HepG2 (cell line): ENCODE data around the gene KRT76. TPM values are rescaled to one million over a fixed set of nuclear protein-coding genes. Genes with fewer than 3 reads are reported as not detected.

Experiments used
- ATAC-seq: fragments of 200-7000 bp; cut with Tn5 transposase; 3 replicates; pipeline ENCODE4 v1.9.1; 2020; ENCODE audit warnings: mild to moderate bottlenecking, moderate library complexity
- BruUV-seq: library from RNA; stranded (reverse); fragments of 400-500 nt; replicated peaks from 2 replicates; lab custom pipeline; 2021; lab: Mats Ljungman, UMichigan
- CTCF ChIA-PET: fragments of 300-600 bp; formaldehyde crosslinking; extraction: SDS; loops from one replicate; lab custom pipeline; 2021; ENCODE audit warnings: low total read pairs, inconsistent platforms, low intra/inter-chr PET ratio; lab: Yijun Ruan, JAX
- POLR2A ChIA-PET: fragments of 350-600 bp; sonication (Branson Sonifier 250); formaldehyde crosslinking; loops from one replicate; lab custom pipeline; 2020; ENCODE audit warnings: antibody characterized with exemption, inconsistent platforms; lab: Yijun Ruan, JAX
- DNase-seq: peaks from one replicate; pipeline ENCODE4 v3.0.0-alpha.2; 2015; ENCODE audit warnings: low spot score
- FAIRE-seq: peaks from 3 replicates; lab custom pipeline; 2011; peaks lifted over from hg19 to GRCh38; lab: Jason Lieb, UNC
- H2AFZ ChIP-seq: one replicate; pipeline ENCODE4 v1.6.1; 2011; ENCODE audit warnings: low read length, inconsistent platforms
- H3K27ac ChIP-seq: fragments of 300-600 bp; 3 replicates; pipeline ENCODE4 v1.8.0; 2011; ENCODE audit warnings: mixed run types, mild to moderate bottlenecking, mixed read lengths, low read length, inconsistent platforms; ENCODE audit not compliant: insufficient read depth; ENCODE audit errors: extremely low read length
- H3K27me3 ChIP-seq, 2 experiments: fragments of 200-600 bp in 1 of 2; 2 replicates in 1 of 2; 3 replicates in 1 of 2; pipeline versions ENCODE4 v1.6.0 to v1.8.0; 2011; ENCODE audit warnings: low read length in 2 of 2, mild to moderate bottlenecking in 2 of 2, moderate library complexity in 2 of 2, inconsistent platforms in 1 of 2; ENCODE audit not compliant: insufficient read depth in 2 of 2, control insufficient read depth in 1 of 2
- H3K36me3 ChIP-seq, 2 experiments: fragments of 200-600 bp in 1 of 2; replicated peaks in 1 of 2; 2 replicates in 1 of 2; 3 replicates in 1 of 2; pipeline versions ENCODE4 v1.5.1 to v1.8.0; 2011; ENCODE audit warnings: low read length in 2 of 2, inconsistent platforms in 1 of 2; ENCODE audit not compliant: insufficient read depth in 2 of 2, control insufficient read depth in 1 of 2
- H3K4me1 ChIP-seq: 2 replicates; pipeline ENCODE4 v1.5.1; 2012; ENCODE audit warnings: low read length, inconsistent platforms; ENCODE audit not compliant: insufficient read depth
- H3K4me2 ChIP-seq: 2 replicates; pipeline ENCODE4 v1.6.0; 2011; ENCODE audit warnings: low read depth, low read length, inconsistent platforms
- H3K4me3 ChIP-seq, 3 experiments: fragments of 200-600 bp in 1 of 3; sonication (generic), shearing (Covaris generic) in 1 of 3; replicated peaks in 1 of 3; 2 replicates each; pipeline ENCODE4 v1.5.1; 2011 to 2016; ENCODE audit warnings: low read length in 3 of 3, inconsistent platforms in 2 of 3, low read depth in 2 of 3, mild to moderate bottlenecking in 2 of 3, control low read depth in 1 of 3, mixed read lengths in 1 of 3; ENCODE audit not compliant: insufficient read depth in 1 of 3
- H3K79me2 ChIP-seq: one replicate; pipeline ENCODE4 v1.6.1; 2011; ENCODE audit warnings: low read length, inconsistent platforms; ENCODE audit not compliant: insufficient read depth
- H3K9ac ChIP-seq: 2 replicates; pipeline ENCODE4 v1.6.0; 2011; ENCODE audit warnings: mild to moderate bottlenecking, low read depth, low read length, inconsistent platforms; ENCODE audit not compliant: insufficient read depth
- H3K9me3 ChIP-seq: 2 replicates; pipeline ENCODE4 v1.5.1; 2012; ENCODE audit warnings: mild to moderate bottlenecking, low read length
- H4K20me1 ChIP-seq: 2 replicates; pipeline ENCODE4 v1.6.0; 2011; ENCODE audit warnings: inconsistent platforms, mild to moderate bottlenecking, low read length, moderate library complexity; ENCODE audit not compliant: insufficient read depth
- CBFB ChIP-seq: sonication (generic); formaldehyde crosslinking; IDR thresholded peaks from 2 replicates; pipeline ENCODE4 v1.4.0; 2020; ENCODE audit warnings: missing genetic modification reagents
- CEBPB ChIP-seq: IDR thresholded peaks from 2 replicates; pipeline ENCODE4 v1.6.1; 2011; ENCODE audit warnings: low read depth, low read length, improper control_type of control experiment, borderline replicate concordance
- DPF2 ChIP-seq: sonication (generic); formaldehyde crosslinking; IDR thresholded peaks from 2 replicates; pipeline ENCODE4 v1.4.0; 2020; ENCODE audit warnings: mild to moderate bottlenecking, low read depth, missing genetic modification reagents, borderline replicate concordance
- HMG20B ChIP-seq: conservative IDR thresholded peaks from 2 replicates; pipeline ENCODE4 v1.6.1; 2016; ENCODE audit warnings: missing genetic modification reagents, missing compliant biosample characterization
- NKX3-1 ChIP-seq: sonication (generic); formaldehyde crosslinking; IDR thresholded peaks from 2 replicates; pipeline ENCODE4 v1.5.0; 2020; ENCODE audit warnings: missing genetic modification reagents
- RBM39 ChIP-seq: fragments of 200-400 bp; formaldehyde crosslinking; IDR thresholded peaks from one replicate; pipeline ENCODE4 v1.6.1; 2018; ENCODE audit warnings: antibody characterized with exemption, mild to moderate bottlenecking, low read depth, low read length; ENCODE audit not compliant: poor library complexity, severe bottlenecking
- RFX1 ChIP-seq: fragments of 450-650 bp; IDR thresholded peaks from 2 replicates; pipeline ENCODE4 v1.6.1; 2017
- SOX6 ChIP-seq, 2 experiments: fragments of 450-650 bp in 1 of 2; sonication (generic) in 1 of 2; formaldehyde crosslinking in 1 of 2; IDR thresholded peaks; 2 replicates each; pipeline versions ENCODE4 v1.4.0 to v1.6.1; 2017 to 2020; ENCODE audit warnings: antibody characterized with exemption in 1 of 2, mild to moderate bottlenecking in 1 of 2, missing genetic modification reagents in 1 of 2
- SRY ChIP-seq: sonication (generic); formaldehyde crosslinking; IDR thresholded peaks from 2 replicates; pipeline ENCODE4 v1.8.0; 2022; ENCODE audit warnings: mild to moderate bottlenecking, missing genetic modification reagents
- TGIF2 ChIP-seq: IDR thresholded peaks from 2 replicates; pipeline ENCODE4 v1.6.1; 2016; ENCODE audit warnings: control low read depth, missing compliant biosample characterization
- ZNF230 ChIP-seq: sonication (generic); formaldehyde crosslinking; IDR thresholded peaks from 2 replicates; pipeline ENCODE4 v1.4.0; 2020; ENCODE audit warnings: mild to moderate bottlenecking, missing genetic modification reagents
- WGBS: methylation state at CpG from one replicate; pipeline ENCODE4 v1.1.6; 2017; ENCODE audit warnings: low lambda C conversion rate; 5-methylcytosine and 5-hydroxymethylcytosine counted together
- in situ Hi-C: cut with HindIII; loops from 2 replicates; pipeline ENCODE4 v1.10.0; 2017; ENCODE audit warnings: low pct_unique_long_range_greater_than_20kb; ENCODE audit not compliant: extremely low pct_ligation_motif_present
- intact Hi-C: fragments of 100-400 bp; cut with micrococcal nuclease; formaldehyde crosslinking; loops from one replicate; pipeline ENCODE4 v1.10.0; 2022; ENCODE audit not compliant: unreplicated experiment
- polyA plus RNA-seq, 8 experiments: library from polyadenylated mRNA; depleted of rRNA in 3 of 8; stranded (reverse) in 7 of 8; unstranded in 1 of 8; fragments of >200 nt; fragmentation: Illumina TruSeq in 4 of 8; extraction: Trizol in 4 of 8; gene quantifications; 2 replicates each; pipeline versions ENCODE4 v1.2.1 to v1.2.3, GENCODE V29; 2011 to 2016; ENCODE audit warnings: low read depth in 4 of 8, missing spikeins in 1 of 8, mixed read lengths in 1 of 8; ENCODE audit not compliant: insufficient read depth in 1 of 8
- total RNA-seq, 5 experiments: library from RNA; depleted of rRNA; stranded (reverse); fragments of >200 nt; fragmentation: Illumina TruSeq; extraction: Trizol; gene quantifications; 2 replicates each; pipeline ENCODE4 v1.2.3, GENCODE V29; 2016; ENCODE audit warnings: low read depth in 1 of 5
- TF ChIP-seq, protein P1 (sequence below): IDR thresholded peaks from 2 replicates; pipeline ENCODE4 v1.6.1; 2016; ENCODE audit warnings: low read depth, borderline replicate concordance
- TF ChIP-seq, protein P2 (sequence below): IDR thresholded peaks from 2 replicates; pipeline ENCODE4 v1.6.1; 2018; ENCODE audit warnings: missing genetic modification reagents
- TF ChIP-seq, protein P3 (sequence below): sonication (generic); formaldehyde crosslinking; IDR thresholded peaks from 2 replicates; pipeline ENCODE4 v1.5.0; 2020; ENCODE audit warnings: mild to moderate bottlenecking, missing genetic modification reagents

KRT76 gene
- total and polyA plus RNA-seq, 2 of the 13 experiments (the other 11 are each of a cell fraction or from before 2014, with no cell fraction given) = not detected

DNA sequence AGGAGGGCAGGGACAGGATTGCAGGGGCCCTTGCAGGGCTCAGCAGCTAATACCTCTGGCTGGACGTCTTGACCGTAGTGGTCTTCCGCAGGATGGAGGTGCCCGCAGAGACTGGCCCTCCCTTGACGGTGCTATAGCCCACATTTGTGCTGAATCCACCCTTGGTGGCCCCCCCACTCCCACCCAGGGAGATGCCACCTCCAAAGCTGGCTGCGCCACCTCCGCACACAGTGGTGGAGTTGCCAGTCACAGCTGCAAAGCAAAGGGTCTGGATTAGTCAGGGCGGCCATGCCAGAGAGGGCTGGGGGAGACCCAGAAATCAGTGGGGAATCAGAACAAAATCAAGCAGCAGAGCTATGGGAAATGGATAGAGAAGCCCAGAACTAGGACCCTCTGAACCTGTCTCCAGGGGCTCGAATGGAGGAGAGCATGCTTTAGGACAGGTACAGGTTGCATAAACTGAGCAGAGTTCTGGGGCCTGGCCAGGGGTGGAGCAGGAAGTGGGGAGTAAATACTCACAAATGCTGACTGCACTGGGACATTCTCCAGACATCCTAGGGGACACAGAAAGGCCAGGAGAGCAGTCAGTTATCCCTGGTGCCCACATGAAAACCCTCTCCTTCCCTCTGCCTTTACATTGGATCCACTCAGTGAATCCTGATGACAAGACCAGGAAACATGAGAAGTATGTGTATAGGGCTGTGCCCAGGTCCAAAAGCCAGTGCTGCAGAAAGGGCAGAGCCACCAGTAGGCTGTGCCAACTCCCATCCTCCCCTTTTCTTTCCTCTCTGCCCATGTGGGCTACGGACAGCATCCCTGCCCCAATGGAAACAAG is 44.9 kb upstream of the KRT76 start:
- no peaks in the 10 kb centered on the region for H3K9me3 ChIP-seq
- ChIA-PET CTCF (no interaction called here), POLR2A (no interaction called here)
- H2AFZ ChIP-seq = no peak overlapping the region
- ATAC-seq (no peak), DNase-seq (no peak), FAIRE-seq (no peak)
- 11% methylated on average over 3 of the region's 10 CpGs for WGBS
- in situ Hi-C loops (no loop called here), intact Hi-C loops (no loop called here)
- no peak overlapping the region for H3K27ac ChIP-seq
- no peaks in the 10 kb centered on the region for H3K79me2 ChIP-seq
- peaks cover 5 to 52% of the 10 kb centered on the region in 2 experiments; a peak in 4 of 5 replicates for H3K27me3 ChIP-seq
- no peak overlapping the region for H3K4me2 ChIP-seq
- H3K9ac ChIP-seq = no peak overlapping the region
- H3K36me3 ChIP-seq = no peaks in the 10 kb centered on the region
- BruUV-seq = no TSS peak
- H3K4me1 ChIP-seq = peaks cover 3% of the 10 kb centered on the region
- H3K4me3 ChIP-seq = no peak overlapping the region
- no peaks in the 10 kb centered on the region for H4K20me1 ChIP-seq
- TF ChIP-seq, protein P1, sequence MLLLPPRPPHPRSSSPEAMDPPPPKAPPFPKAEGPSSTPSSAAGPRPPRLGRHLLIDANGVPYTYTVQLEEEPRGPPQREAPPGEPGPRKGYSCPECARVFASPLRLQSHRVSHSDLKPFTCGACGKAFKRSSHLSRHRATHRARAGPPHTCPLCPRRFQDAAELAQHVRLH (CRISPR knock-in tag) = no peak
- TF ChIP-seq ZNF230 (CRISPR knock-in tag) (no peak), SRY (CRISPR knock-in tag) (no peak), RFX1 (no peak), CEBPB (no peak), SOX6 (IDR thresholded peaks at IDR 0.05) (no peak), SOX6 (CRISPR knock-in tag; IDR thresholded peaks at IDR 0.05) (no peak), NKX3-1 (CRISPR knock-in tag) (no peak), TGIF2 (CRISPR knock-in tag) (no peak), RBM39 (no peak), DPF2 (CRISPR knock-in tag) (no peak), HMG20B (CRISPR knock-in tag) (no peak), CBFB (CRISPR knock-in tag) (no peak)
- TF ChIP-seq, protein P2, sequence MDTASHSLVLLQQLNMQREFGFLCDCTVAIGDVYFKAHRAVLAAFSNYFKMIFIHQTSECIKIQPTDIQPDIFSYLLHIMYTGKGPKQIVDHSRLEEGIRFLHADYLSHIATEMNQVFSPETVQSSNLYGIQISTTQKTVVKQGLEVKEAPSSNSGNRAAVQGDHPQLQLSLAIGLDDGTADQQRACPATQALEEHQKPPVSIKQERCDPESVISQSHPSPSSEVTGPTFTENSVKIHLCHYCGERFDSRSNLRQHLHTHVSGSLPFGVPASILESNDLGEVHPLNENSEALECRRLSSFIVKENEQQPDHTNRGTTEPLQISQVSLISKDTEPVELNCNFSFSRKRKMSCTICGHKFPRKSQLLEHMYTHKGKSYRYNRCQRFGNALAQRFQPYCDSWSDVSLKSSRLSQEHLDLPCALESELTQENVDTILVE (CRISPR knock-in tag) = no peak
- TF ChIP-seq, protein P3, sequence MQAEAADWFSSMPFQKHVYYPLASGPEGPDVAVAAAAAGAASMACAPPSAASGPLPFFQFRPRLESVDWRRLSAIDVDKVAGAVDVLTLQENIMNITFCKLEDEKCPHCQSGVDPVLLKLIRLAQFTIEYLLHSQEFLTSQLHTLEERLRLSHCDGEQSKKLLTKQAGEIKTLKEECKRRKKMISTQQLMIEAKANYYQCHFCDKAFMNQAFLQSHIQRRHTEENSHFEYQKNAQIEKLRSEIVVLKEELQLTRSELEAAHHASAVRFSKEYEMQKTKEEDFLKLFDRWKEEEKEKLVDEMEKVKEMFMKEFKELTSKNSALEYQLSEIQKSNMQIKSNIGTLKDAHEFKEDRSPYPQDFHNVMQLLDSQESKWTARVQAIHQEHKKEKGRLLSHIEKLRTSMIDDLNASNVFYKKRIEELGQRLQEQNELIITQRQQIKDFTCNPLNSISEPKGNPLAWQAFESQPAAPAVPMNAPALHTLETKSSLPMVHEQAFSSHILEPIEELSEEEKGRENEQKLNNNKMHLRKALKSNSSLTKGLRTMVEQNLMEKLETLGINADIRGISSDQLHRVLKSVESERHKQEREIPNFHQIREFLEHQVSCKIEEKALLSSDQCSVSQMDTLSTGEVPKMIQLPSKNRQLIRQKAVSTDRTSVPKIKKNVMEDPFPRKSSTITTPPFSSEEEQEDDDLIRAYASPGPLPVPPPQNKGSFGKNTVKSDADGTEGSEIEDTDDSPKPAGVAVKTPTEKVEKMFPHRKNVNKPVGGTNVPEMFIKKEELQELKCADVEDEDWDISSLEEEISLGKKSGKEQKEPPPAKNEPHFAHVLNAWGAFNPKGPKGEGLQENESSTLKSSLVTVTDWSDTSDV (CRISPR knock-in tag) = no peak
